GM13977 (cell line): ENCODE data around the gene RASD1.
"Not testable (repeated sequence)": the region's sequence is repeated elsewhere in the genome, so short reads cannot be mapped to it uniquely, and the experiment has no call there.

Source experiments
- DNase-seq: peaks from one replicate; pipeline ENCODE4 v3.0.0; 2012; ENCODE audit warnings: low spot score
- in situ Hi-C: fragments of 300-500 bp; cut with MboI; formaldehyde crosslinking; loops from one replicate; pipeline ENCODE4 v1.12.0; 2022; ENCODE audit warnings: low sequenced_read_pairs, low pct_unique_long_range_greater_than_20kb, mixed read lengths, inconsistent platforms; ENCODE audit not compliant: unreplicated experiment
- TF ChIP-seq, protein P1 (sequence below): IDR thresholded peaks from 2 replicates; pipeline ENCODE4 v1.5.1; 2012; ENCODE audit warnings: mild to moderate bottlenecking, control low read depth; ENCODE audit not compliant: insufficient read depth; ENCODE audit errors: extremely low read depth, missing control alignments

Gene RASD1

DNA sequence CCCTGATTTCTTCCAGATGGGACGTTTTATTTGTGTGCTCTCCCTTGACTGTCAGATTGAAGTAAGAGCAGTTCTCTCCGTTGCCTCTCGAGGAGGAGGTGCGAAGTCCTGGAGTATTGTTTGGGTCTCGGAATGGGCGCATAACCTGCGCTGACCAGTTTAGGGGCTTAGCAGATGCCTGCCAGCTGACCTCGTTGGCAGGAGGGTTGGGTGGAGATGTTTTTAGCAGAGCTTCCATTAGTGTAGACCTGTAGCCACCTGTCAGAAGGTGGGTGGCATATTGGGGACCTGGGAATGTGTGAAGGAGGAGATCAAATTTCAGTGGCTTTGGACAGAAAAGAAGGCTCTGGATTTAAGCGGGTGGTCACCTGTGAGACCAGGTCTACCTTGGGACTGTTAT lies 3.6 kb downstream of the RASD1 start:
- no peak for DNase-seq
- TF ChIP-seq, protein P1, sequence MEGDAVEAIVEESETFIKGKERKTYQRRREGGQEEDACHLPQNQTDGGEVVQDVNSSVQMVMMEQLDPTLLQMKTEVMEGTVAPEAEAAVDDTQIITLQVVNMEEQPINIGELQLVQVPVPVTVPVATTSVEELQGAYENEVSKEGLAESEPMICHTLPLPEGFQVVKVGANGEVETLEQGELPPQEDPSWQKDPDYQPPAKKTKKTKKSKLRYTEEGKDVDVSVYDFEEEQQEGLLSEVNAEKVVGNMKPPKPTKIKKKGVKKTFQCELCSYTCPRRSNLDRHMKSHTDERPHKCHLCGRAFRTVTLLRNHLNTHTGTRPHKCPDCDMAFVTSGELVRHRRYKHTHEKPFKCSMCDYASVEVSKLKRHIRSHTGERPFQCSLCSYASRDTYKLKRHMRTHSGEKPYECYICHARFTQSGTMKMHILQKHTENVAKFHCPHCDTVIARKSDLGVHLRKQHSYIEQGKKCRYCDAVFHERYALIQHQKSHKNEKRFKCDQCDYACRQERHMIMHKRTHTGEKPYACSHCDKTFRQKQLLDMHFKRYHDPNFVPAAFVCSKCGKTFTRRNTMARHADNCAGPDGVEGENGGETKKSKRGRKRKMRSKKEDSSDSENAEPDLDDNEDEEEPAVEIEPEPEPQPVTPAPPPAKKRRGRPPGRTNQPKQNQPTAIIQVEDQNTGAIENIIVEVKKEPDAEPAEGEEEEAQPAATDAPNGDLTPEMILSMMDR = no peak
- in situ Hi-C loops = no loop called here

DNA sequence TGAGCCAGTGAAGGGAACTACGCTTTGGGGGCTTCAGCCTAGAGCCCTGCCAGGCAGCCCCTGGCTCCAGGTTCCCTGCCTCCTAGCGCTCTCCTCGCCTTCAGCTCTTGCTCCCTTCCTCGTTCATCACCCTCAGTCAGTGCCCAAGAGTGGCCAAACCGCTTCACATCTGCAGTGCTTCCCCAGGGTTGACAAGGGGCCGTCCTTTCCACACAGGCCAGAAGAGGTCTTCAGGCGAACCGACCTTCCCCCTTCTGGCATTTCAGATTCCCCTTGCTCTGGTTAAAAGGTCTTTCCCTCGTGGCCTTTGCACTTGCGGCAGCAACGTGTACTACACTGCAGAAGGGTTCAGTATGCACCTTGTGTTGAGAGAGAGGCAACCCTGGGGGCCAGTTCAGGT lies 4.1 kb downstream of the RASD1 start:
- in situ Hi-C loops = no loop called here
- TF ChIP-seq, protein P1 = no peak
- DNase-seq = no peak

DNA sequence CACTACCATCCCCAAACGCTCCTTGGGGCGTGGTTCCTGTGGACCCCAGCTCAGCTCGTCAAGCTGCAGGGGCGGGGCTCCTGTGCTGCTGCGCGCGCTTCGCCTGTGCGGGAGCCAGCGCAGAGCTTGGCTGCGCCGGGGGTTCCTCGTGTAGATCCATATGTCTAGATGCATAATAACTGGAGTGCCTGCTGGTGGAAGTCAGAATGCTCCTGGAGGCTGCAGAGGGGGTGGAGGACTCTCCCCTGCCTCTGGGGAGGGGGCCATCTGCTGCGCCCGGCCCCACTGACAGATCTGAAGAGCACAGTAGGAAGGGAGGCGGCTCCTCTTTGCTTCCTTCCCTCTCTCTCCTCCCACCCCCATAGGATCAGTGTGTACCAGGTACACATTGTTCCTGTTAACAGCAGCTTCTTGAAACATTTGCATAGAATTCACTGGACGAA lies 4.6 kb downstream of the RASD1 start:
- DNase-seq = no peak
- TF ChIP-seq, protein P1 = no peak
- in situ Hi-C loops = no loop called here

DNA sequence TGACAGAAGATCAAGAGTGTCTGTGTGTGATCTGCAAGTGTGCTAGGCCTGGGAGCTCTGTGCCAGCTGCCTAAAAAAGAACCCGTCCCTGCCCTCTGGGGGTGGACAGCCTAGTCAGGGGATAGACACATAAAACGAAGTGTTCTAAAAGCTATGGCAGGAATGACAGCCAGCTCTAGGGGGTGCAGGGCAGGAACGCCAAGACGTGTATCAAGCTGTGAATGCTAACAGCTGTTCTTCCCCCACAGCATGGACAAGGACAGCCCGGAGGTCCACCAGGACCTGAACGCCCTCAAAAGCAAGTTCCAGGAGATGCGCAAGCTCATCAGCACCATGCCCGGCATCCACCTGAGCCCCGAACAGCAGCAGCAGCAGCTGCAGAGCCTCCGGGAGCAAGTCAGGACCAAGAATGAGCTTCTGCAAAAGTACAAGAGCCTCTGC lies 5.1 kb downstream of the RASD1 start:
- in situ Hi-C loops = no loop called here
- no peak for DNase-seq
- TF ChIP-seq, protein P1 = no peak

DNA sequence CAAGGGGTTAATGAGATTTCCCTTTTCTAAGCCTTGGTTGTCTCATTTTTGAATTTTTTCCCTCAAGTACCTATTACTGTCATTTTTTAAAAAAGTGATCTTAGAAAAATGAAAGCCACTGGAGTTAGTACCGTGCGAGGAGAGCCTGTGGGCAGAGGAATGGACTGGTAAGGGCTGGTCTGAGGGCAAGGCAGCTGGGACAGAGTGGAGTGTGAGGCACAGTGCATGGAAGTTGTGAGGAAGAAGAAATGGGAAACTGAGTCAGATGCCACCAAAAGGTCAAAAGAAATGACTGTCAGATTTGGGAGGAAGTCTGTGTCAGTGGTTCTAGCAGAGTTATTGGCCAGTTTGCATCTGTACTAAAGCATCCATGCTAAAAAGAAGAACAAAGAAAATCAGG lies 8.2 kb downstream of the RASD1 start:
- TF ChIP-seq, protein P1 = no peak
- DNase-seq = no peak
- in situ Hi-C loops = no loop called here

DNA sequence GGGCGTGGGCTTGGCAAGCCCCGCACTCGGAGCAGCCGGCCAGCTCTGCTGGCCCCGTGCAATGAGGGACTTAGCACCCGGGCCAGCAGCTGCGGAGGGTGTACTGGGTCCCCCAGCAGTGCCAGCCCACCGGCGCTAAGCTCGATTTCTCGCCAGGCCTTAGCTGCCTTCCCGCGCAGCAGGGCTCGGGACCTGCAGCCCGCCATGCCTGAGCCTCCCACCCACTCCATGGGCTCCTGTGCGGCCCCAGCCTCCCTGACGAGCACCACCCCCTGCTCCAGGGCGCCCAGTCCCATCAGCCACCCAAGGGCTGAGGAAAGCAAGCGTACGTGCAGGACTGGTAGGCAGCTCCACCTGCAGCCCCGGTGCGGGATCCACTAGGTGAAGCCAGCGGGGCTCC lies 9.8 kb downstream of the RASD1 start:
- DNase-seq, in situ Hi-C loops: not testable (repeated sequence)

DNA sequence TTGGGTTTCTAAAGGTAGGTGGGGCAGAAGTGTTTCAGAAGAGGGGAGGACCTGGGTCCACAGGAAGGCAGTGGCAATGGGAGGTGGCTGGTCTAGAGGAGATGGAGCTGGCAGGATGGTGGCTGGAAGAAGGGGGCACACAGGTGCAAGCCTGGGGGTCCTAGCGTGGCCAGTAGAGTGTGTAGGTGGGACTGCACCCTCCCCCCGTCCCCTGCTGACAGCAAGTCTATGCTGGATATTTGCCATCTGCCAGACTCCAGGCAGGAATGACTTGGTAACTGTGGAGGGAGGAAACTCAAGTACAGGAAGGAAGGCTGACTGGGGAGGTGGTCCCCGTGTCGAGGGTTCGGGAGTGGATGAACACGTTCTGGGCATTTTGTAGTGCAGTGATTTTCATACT lies 10.8 kb downstream of the RASD1 start:
- TF ChIP-seq, protein P1 = no peak
- no peak for DNase-seq
- in situ Hi-C loops = no loop called here
